Large intestine (tissue), 3 donors: ENCODE results near the gene SMIM1. TPM values are rescaled to one million over a fixed set of nuclear protein-coding genes. Genes with fewer than 3 reads are reported as not detected.
A peak's percentile ranks its signal among the peaks of the same experiment; 100 is the strongest.
"Not testable (repeated sequence)": the region's sequence is repeated elsewhere in the genome, so short reads cannot be mapped to it uniquely, and the experiment has no call there.

Experiments used
- DNase-seq, 2 donors: peaks; one replicate each; pipeline versions ENCODE4 v3.0.0 to v3.0.0-alpha.2; 2013
- H3K27ac ChIP-seq: one replicate; pipeline ENCODE4 v1.5.1; 2013; ENCODE audit warnings: low read length
- H3K27me3 ChIP-seq: 2 replicates; pipeline ENCODE4 v1.6.1; 2013; ENCODE audit warnings: low read length; ENCODE audit not compliant: control insufficient read depth, insufficient read depth
- H3K36me3 ChIP-seq: 2 replicates; pipeline ENCODE4 v1.6.1; 2013; ENCODE audit warnings: low read length; ENCODE audit not compliant: control insufficient read depth, insufficient read depth
- H3K4me1 ChIP-seq: one replicate; pipeline ENCODE4 v1.6.1; 2013; ENCODE audit warnings: low read length; ENCODE audit not compliant: control insufficient read depth, insufficient read depth
- H3K4me3 ChIP-seq: one replicate; pipeline ENCODE4 v1.5.1; 2013; ENCODE audit warnings: low read length
- H3K9me3 ChIP-seq: one replicate; pipeline ENCODE4 v1.6.1; 2013; ENCODE audit warnings: mild to moderate bottlenecking, low read depth, low read length, moderate library complexity; ENCODE audit not compliant: control insufficient read depth
- WGBS: methylation state at CpG from one replicate; pipeline ENCODE4 v1.1.5; 2013; ENCODE audit warnings: low lambda C conversion rate; ENCODE audit not compliant: insufficient coverage; 5-methylcytosine and 5-hydroxymethylcytosine counted together
- polyA plus RNA-seq: library from polyadenylated mRNA; unstranded; fragments of 120-200 nt; gene quantifications from one replicate; pipeline ENCODE4 v1.2.1, GENCODE V29; 2013

The SMIM1 gene
- polyA plus RNA-seq, 1 donor, result 66.0 TPM

GRCh38 chr1:3796215-3797061 is 23.9 kb downstream of the SMIM1 start, which contains the start of gene LRRC47:
LRRC47 (minus strand) TSS chr1:3796498; CDS start chr1:3796476, 22 bp downstream.
- no peaks in the 10 kb centered on the region for H3K27me3 ChIP-seq
- H3K9me3 ChIP-seq, result no peaks in the 10 kb centered on the region
- H3K4me3 ChIP-seq, result peak within 1 kb of the TSS; percentile 61
- peaks cover 5% of the 10 kb centered on the region for H3K4me1 ChIP-seq
- peak within 1 kb of the TSS; percentile 46 for H3K27ac ChIP-seq
- 0% methylated on average over 3 of the region's 60 CpGs for WGBS
- peak; percentile 90 to 94 for DNase-seq
- peaks cover 8% of the 10 kb centered on the region for H3K36me3 ChIP-seq

- H3K4me1 ChIP-seq, result no peaks in the 10 kb centered on the region
- no CpG with 5 or more reads among the region's 11 CpGs for WGBS
- H3K9me3 ChIP-seq, result no peaks in the 10 kb centered on the region
- H3K36me3 ChIP-seq, result no peaks in the 10 kb centered on the region
- peaks cover 6% of the 10 kb centered on the region for H3K27me3 ChIP-seq
- DNase-seq, result no peak
- no peak overlapping the region for H3K27ac ChIP-seq
- no peak overlapping the region for H3K4me3 ChIP-seq
Observed at GRCh38 chr1:3799976-3800685, 27.6 kb downstream of the SMIM1 start.

GRCh38 chr1:3800795-3801194 is 28.2 kb downstream of the SMIM1 start:
- H3K4me3 ChIP-seq, H3K27me3 ChIP-seq, H3K9me3 ChIP-seq, H3K36me3 ChIP-seq, H3K27ac ChIP-seq, DNase-seq, H3K4me1 ChIP-seq: not testable (repeated sequence)
- 100% methylated on average over 1 of the region's 3 CpGs for WGBS

GRCh38 chr1:3803905-3804626 is 31.5 kb downstream of the SMIM1 start:
- no peaks in the 10 kb centered on the region for H3K36me3 ChIP-seq
- H3K4me3 ChIP-seq, result no peak overlapping the region
- no peak for DNase-seq
- H3K9me3 ChIP-seq, result peaks cover 2% of the 10 kb centered on the region
- no peak overlapping the region for H3K27ac ChIP-seq
- peaks cover 6% of the 10 kb centered on the region for H3K27me3 ChIP-seq
- 81% methylated on average over 7 of the region's 19 CpGs for WGBS
- no peaks in the 10 kb centered on the region for H3K4me1 ChIP-seq

GRCh38 chr1:3804627-3804944 is 32.0 kb downstream of the SMIM1 start:
- DNase-seq, H3K4me1 ChIP-seq, H3K4me3 ChIP-seq, H3K36me3 ChIP-seq, H3K27me3 ChIP-seq, H3K9me3 ChIP-seq, H3K27ac ChIP-seq: not testable (repeated sequence)
- WGBS, result no CpG with 5 or more reads among the region's 7 CpGs

GRCh38 chr1:3805038-3805437 is 32.5 kb downstream of the SMIM1 start:
- no peak overlapping the region for H3K4me3 ChIP-seq
- peaks cover 2% of the 10 kb centered on the region for H3K9me3 ChIP-seq

GRCh38 chr1:3807769-3808168 is 35.2 kb downstream of the SMIM1 start:
- Histone ChIP-seq H3K27me3 (peaks cover 4% of the 10 kb centered on the region), H3K4me1 (no peaks in the 10 kb centered on the region), H3K36me3 (no peaks in the 10 kb centered on the region), H3K9me3 (peaks cover 2% of the 10 kb centered on the region), H3K27ac (no peak overlapping the region), H3K4me3 (no peak overlapping the region)
- WGBS, result no CpG with 5 or more reads among the region's 5 CpGs
- no peak for DNase-seq

More at GRCh38 chr1:3805038-3805437, 32.5 kb downstream of the SMIM1 start:
- no peaks in the 10 kb centered on the region for H3K36me3 ChIP-seq
- H3K27ac ChIP-seq, result no peak overlapping the region
- no peak for DNase-seq
- H3K27me3 ChIP-seq, result peaks cover 6% of the 10 kb centered on the region
- WGBS, result 97% methylated on average over 6 of the region's 11 CpGs
- no peaks in the 10 kb centered on the region for H3K4me1 ChIP-seq

GRCh38 chr1:3809680-3810079 is 37.1 kb downstream of the SMIM1 start:
- WGBS, result no CpG with 5 or more reads among the region's 7 CpGs
- peaks cover 7% of the 10 kb centered on the region for H3K36me3 ChIP-seq
- H3K4me1 ChIP-seq, result no peaks in the 10 kb centered on the region
- peaks cover 2% of the 10 kb centered on the region for H3K9me3 ChIP-seq
- DNase-seq, result no peak
- no peak overlapping the region for H3K27ac ChIP-seq
- H3K4me3 ChIP-seq, result no peak overlapping the region
- no peaks in the 10 kb centered on the region for H3K27me3 ChIP-seq

- not testable (repeated sequence) for H3K27ac ChIP-seq, H3K9me3 ChIP-seq, H3K4me1 ChIP-seq, H3K27me3 ChIP-seq, DNase-seq, H3K4me3 ChIP-seq
- H3K36me3 ChIP-seq, result peaks cover 12% of the 10 kb centered on the region
- WGBS, result 80% methylated on average over 1 of the region's 9 CpGs
Observed at GRCh38 chr1:3810149-3810761, 37.7 kb downstream of the SMIM1 start.

GRCh38 chr1:3811595-3811911 is 39.0 kb downstream of the SMIM1 start:
- DNase-seq, result no peak
- no peaks in the 10 kb centered on the region for H3K4me1 ChIP-seq
- no peak overlapping the region for H3K27ac ChIP-seq
- WGBS, result 60% methylated on average over 1 of the region's 2 CpGs
- H3K36me3 ChIP-seq, result peaks cover 15% of the 10 kb centered on the region
- H3K27me3 ChIP-seq, result no peaks in the 10 kb centered on the region
- no peak overlapping the region for H3K4me3 ChIP-seq
- no peaks in the 10 kb centered on the region for H3K9me3 ChIP-seq
